NCI-H187 (cell line): ENCODE measurements around the gene TMEM201.
"Not testable (repeated sequence)": the region's sequence is repeated elsewhere in the genome, so short reads cannot be mapped to it uniquely, and the experiment has no call there.

ENCODE experiments used
- DNase-seq, 2 experiments: peaks; one replicate each; lab custom pipeline; 2025; lab: John Stamatoyannopoulos, UW

TMEM201 gene

GRCh38 chr1:9621032-9621431 is 32.3 kb downstream of the TMEM201 start:
- DNase-seq: no peak

- no peak for DNase-seq
These were observed 35.4 kb downstream of the TMEM201 start for GRCh38 chr1:9624081-9624480.

GRCh38 chr1:9625030-9625429 is 36.3 kb downstream of the TMEM201 start:
- DNase-seq: not testable (repeated sequence)

- DNase-seq: no peak
These were observed 37.5 kb downstream of the TMEM201 start for GRCh38 chr1:9626201-9626608.

- no peak for DNase-seq
These were observed 40.1 kb downstream of the TMEM201 start for GRCh38 chr1:9628541-9629444.

GRCh38 chr1:9629445-9630201 is 40.9 kb downstream of the TMEM201 start:
- no peak for DNase-seq

- no peak for DNase-seq
These were observed 41.8 kb downstream of the TMEM201 start for GRCh38 chr1:9630331-9631111.

GRCh38 chr1:9631613-9632012 is 42.9 kb downstream of the TMEM201 start:
- DNase-seq: no peak

- DNase-seq: no peak
These were observed 44.8 kb downstream of the TMEM201 start for GRCh38 chr1:9633493-9633892.

GRCh38 chr1:9634582-9634981 is 45.9 kb downstream of the TMEM201 start:
- DNase-seq: no peak

GRCh38 chr1:9639227-9639626 is 50.5 kb downstream of the TMEM201 start:
- no peak for DNase-seq

- no peak for DNase-seq
These were observed 54.9 kb downstream of the TMEM201 start for GRCh38 chr1:9643351-9644256.

- DNase-seq: no peak
These were observed 57.3 kb downstream of the TMEM201 start for GRCh38 chr1:9646037-9646436.

- no peak for DNase-seq
These were observed 59.5 kb downstream of the TMEM201 start for GRCh38 chr1:9648171-9648570.

GRCh38 chr1:9649769-9650168 is 61.1 kb downstream of the TMEM201 start:
- no peak for DNase-seq

GRCh38 chr1:9651220-9651564 is 62.5 kb downstream of the TMEM201 start:
- no peak for DNase-seq

- no peak for DNase-seq
These were observed 63.1 kb downstream of the TMEM201 start, which contains the start of gene PIK3CD for GRCh38 chr1:9651565-9652378. Gene PIK3CD, plus strand, starts transcription at chr1:9651731. Its CDS starts 58,725 bp downstream, at chr1:9710456.

- DNase-seq: no peak
These were observed 63.9 kb downstream of the TMEM201 start for GRCh38 chr1:9652379-9653209.

- DNase-seq: no peak
These were observed 64.4 kb downstream of the TMEM201 start for GRCh38 chr1:9653210-9653490.
